SK-N-SH treated with all-trans-retinoic acid at 6 μM for 48 hours (cell line): ENCODE measurements around the gene FAM240B.

Experiments
- OSR1 ChIP-seq: fragments of 250-450 bp; sonication (Bioruptor Pico); IDR thresholded peaks from 2 replicates; pipeline ENCODE4 v1.8.0; 2022; ENCODE audit warnings: moderate library complexity, mild to moderate bottlenecking, inconsistent platforms
- ZNF8 ChIP-seq: fragments of 450-650 bp; formaldehyde crosslinking; IDR thresholded peaks from 2 replicates; pipeline ENCODE4 v1.5.0; 2020; ENCODE audit warnings: mild to moderate bottlenecking, moderate library complexity
- TF ChIP-seq, protein P1 (sequence below): fragments of 250-450 bp; sonication (Bioruptor Pico); IDR thresholded peaks from 2 replicates; pipeline ENCODE4 v1.8.0; 2020; ENCODE audit warnings: mild to moderate bottlenecking, moderate library complexity, borderline replicate concordance
- TF ChIP-seq, protein P2 (sequence below): fragments of 250-450 bp; sonication (Bioruptor Pico); IDR thresholded peaks from 2 replicates; pipeline ENCODE4 v1.5.0; 2020; ENCODE audit warnings: mild to moderate bottlenecking, moderate library complexity

DNA sequence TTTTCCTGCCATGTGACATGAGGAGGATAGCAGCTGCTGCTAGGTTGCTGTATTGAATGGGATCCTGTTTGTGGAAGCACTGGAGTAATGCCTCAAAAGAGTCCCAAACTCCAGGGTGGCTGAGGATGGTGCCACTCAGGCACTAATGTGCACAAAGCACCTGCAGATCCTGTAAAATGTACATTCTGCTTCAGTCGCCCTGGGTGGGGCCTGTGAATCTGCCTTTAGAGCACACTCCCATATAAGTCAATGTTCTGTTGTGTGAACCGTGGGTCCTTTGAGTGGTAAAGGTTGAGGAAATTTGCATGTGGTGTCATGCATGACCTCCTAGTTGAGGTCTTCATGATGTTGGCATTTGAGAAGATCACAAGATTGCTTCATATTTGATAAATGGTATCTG lies 67.9 kb downstream of the FAM240B start:
- TF ChIP-seq, protein P1, sequence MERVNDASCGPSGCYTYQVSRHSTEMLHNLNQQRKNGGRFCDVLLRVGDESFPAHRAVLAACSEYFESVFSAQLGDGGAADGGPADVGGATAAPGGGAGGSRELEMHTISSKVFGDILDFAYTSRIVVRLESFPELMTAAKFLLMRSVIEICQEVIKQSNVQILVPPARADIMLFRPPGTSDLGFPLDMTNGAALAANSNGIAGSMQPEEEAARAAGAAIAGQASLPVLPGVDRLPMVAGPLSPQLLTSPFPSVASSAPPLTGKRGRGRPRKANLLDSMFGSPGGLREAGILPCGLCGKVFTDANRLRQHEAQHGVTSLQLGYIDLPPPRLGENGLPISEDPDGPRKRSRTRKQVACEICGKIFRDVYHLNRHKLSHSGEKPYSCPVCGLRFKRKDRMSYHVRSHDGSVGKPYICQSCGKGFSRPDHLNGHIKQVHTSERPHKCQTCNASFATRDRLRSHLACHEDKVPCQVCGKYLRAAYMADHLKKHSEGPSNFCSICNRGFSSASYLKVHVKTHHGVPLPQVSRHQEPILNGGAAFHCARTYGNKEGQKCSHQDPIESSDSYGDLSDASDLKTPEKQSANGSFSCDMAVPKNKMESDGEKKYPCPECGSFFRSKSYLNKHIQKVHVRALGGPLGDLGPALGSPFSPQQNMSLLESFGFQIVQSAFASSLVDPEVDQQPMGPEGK (CRISPR knock-in tag) = no peak
- TF ChIP-seq OSR1 (CRISPR knock-in tag) = no peak
- no peak for TF ChIP-seq ZNF8
- TF ChIP-seq, protein P2, sequence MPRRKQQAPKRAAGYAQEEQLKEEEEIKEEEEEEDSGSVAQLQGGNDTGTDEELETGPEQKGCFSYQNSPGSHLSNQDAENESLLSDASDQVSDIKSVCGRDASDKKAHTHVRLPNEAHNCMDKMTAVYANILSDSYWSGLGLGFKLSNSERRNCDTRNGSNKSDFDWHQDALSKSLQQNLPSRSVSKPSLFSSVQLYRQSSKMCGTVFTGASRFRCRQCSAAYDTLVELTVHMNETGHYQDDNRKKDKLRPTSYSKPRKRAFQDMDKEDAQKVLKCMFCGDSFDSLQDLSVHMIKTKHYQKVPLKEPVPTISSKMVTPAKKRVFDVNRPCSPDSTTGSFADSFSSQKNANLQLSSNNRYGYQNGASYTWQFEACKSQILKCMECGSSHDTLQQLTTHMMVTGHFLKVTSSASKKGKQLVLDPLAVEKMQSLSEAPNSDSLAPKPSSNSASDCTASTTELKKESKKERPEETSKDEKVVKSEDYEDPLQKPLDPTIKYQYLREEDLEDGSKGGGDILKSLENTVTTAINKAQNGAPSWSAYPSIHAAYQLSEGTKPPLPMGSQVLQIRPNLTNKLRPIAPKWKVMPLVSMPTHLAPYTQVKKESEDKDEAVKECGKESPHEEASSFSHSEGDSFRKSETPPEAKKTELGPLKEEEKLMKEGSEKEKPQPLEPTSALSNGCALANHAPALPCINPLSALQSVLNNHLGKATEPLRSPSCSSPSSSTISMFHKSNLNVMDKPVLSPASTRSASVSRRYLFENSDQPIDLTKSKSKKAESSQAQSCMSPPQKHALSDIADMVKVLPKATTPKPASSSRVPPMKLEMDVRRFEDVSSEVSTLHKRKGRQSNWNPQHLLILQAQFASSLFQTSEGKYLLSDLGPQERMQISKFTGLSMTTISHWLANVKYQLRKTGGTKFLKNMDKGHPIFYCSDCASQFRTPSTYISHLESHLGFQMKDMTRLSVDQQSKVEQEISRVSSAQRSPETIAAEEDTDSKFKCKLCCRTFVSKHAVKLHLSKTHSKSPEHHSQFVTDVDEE (CRISPR knock-in tag) = no peak
